ENCODE data around the gene INAFM2.

Gene INAFM2

GRCh38 chr15:40330368-40330836 lies 6.9 kb downstream of the INAFM2 start:
- no peak for DNase-seq

DNA sequence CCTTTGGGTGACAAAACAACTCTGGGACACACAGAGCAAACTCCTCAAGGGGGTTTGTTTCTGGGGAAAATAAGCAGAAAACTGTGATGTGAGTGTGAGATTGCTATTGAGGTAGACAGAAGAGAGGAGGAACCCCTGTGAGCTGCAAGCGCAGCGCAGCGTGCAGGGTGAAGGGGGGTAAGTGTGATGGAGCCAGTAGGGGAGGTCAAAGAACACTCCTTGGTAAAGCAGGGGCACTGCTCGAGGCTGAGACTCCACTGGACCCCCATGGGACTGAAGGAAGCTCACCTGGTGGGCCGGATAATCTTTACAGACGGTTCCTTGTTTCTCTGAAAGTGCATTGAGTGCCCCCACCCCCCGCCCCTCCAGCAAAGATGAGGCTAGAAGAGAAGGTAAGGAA lies 7.5 kb downstream of the INAFM2 start:
- DNase-seq = no peak

GRCh38 chr15:40331637-40332036 lies 8.1 kb downstream of the INAFM2 start:
- no peak for DNase-seq

DNA sequence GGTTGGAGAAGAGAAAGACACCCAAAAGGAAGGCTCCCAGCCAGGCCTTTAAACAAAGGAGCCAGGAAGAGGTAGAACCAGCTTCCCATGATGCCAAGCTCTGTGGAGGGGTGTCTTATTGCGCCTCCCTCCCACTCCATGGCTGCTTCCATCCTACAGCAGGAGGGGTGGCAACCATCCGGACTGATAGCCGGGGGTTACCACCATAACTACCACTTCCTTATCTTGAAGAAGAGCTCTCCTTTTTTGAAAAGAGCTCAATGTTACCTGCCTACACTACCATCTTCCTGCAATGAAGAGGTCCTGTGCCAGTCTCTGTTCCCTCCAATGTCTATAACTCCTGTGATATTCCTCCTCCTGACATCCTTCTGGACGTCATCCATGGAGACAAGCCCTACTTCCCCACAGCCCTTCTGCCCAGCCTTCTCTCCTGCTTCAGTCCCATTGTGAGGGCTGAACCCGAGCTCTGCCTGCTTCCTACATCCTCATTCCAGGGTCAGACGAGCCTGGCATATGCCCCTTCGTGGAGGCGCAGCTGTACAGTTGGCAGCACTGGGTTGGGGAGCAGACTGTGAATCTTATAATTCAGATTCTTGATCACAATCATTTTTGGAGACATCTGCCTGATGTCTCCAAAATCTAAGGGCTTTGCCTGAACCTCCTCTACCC lies 8.8 kb downstream of the INAFM2 start:
- no peak for DNase-seq

DNA sequence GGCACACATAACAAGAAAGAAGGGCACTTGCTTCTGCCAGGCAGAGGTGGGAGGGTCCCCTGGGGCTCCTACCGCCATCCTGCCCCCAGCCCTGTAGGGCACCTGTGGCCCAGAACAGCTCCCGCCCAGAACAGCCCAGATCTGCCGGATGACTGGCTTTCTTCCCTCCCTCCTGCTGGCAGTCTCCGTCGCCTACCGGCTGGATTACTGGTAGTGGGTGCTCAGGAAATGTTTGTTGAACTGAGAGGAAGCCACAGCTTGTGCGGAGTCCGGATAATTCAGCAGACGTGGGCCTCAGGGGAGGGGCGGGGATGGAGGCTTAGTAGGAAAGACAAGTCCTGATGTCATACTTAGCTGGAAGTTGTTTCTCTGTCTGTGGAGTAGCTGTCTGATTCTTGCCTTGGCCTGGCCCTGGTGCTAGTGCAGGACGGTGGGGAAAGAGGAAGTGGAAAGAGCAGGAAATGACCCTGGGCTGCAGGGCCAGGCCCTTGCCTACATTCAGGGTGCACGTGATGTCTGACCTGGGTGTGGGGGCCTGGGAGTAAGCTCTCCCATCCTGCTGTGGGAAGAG lies 10.5 kb downstream of the INAFM2 start:
- peak; percentile 36 for DNase-seq

DNA sequence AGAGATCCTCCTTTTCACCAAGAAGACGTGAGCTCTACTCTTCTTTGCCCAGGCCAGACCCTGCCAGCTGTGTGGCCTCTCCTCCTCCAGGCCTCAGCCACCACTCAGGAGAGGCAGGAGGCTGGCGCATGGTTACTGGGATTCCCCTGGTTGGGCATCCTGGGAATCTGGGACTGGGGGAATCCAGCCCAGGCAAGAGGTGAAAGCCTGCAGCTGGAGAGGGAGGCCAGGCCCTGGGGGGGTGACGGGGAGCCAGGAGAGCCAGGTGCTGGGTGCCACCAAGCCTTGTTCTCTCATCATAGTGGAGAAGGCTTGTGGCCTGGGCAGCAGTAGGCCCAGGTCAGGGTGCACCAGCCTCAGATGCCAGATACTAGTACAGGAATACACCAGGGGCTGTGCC lies 11.0 kb downstream of the INAFM2 start:
- no peak for DNase-seq

GRCh38 chr15:40334941-40335795 lies 11.7 kb downstream of the INAFM2 start:
- no peak for DNase-seq

- DNase-seq = no peak
Observed at GRCh38 chr15:40335938-40336743, 12.6 kb downstream of the INAFM2 start.

DNA sequence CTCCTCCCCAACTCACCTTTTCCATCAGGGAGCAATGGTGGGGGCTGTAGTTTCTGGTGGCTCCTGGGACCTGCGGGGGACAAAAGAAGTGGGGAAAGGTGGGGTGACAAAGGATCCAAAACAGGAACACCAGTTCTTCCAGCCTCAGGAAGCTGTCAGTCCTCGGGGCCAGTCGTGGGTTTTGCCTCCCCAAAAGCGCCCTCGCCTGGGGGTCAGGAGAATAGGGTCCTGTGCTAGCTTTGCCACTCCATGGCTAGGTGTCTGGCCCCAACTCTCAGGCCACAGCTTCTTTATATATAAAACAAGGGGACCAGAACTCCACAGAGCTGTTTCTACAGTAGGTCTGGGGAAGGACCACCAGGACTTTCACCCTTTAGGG lies 13.2 kb downstream of the INAFM2 start:
- no peak for DNase-seq

DNA sequence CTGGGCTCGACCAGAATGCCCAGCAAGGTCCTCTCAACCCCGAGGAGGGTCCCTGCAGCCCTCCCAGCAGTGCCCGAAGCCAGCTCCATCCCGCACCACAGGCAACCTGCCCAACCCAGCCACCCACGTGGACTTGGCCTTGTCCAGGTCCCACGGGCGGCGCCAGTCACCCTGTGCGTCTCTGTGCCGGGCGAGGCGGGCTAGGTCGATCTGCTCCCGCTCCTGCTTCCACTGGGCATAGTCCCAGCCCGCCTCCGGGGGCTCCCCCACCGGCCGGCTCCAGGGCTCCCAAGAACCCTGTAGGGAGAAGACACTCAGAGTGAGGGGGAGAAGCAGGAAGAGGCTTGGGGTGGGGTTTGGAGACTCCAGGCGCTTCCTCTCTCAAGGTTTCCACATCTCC lies 14.1 kb downstream of the INAFM2 start:
- DNase-seq = no peak

- DNase-seq = peak; percentile 79
Observed at GRCh38 chr15:40338041-40338657, 14.7 kb downstream of the INAFM2 start.

DNA sequence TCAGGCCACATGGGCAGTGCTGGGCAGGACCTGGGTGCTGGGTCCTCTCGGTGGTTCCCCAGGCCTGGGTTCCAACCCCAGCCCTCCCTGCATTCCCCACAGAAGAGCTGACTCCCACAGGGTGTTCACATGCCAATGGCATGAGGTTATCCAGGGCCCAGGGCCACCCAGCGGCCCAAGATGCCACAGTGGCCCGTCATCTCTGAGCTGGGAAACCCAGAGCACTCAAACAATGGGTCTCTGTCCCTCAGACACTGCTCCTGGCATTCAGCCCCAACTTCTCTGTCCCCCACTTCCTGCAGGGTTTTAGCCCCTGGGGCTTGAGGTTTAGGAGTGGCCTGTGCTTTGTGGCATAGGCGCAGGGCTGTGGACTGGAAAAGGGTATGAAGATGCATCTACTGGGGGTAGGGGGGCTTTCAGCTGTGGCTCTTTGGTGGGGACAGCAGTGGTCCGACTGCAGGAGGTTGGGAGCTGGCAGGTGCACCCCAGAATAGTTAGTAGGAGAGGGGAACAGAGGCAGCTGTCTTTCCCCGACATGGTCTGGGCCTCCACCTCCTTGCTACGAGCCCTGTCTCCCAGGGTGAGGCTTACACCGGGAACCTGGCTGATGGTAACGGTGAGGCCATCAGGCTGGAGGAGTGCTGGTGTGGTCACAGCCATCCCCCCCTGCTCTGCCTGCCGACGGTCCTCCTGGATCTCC lies 15.6 kb downstream of the INAFM2 start:
- DNase-seq = no peak

- no peak for DNase-seq
Observed at GRCh38 chr15:40339621-40339945, 16.1 kb downstream of the INAFM2 start.

DNA sequence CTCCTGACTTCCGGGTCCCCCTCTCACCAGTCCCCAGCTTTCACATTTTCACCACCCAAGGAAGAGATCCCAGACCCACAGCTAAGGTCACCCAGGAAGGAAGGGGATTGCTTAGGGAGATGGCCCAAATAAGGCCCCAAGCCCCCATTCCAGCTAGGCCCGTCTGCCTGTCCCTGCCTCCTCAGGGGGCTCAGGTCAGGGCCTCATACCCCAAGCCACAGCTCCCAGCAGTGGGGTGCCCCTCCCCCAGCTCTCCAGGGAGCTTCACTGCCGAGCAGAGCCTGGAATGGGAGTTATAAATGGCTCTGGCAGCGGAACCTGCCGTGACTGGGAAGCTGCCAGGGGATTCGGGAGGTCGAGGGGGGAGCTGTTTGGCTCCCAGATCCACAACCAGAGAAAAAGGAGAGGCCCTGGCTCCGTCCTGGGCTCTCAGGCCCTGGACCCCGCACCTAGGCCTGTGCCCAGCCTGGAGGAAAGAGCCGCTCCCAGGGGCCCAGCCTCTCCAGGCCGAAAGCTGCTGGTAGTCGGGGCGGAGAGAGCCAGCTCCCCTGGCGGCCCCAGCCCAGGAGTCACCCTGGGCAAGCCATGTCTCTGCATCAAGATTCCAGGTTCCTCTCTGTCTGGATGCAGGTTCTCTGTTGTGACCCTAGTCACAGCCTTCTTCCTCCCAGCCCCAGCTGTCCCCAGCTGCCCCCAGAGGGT lies 16.7 kb downstream of the INAFM2 start:
- DNase-seq = no peak

DNA sequence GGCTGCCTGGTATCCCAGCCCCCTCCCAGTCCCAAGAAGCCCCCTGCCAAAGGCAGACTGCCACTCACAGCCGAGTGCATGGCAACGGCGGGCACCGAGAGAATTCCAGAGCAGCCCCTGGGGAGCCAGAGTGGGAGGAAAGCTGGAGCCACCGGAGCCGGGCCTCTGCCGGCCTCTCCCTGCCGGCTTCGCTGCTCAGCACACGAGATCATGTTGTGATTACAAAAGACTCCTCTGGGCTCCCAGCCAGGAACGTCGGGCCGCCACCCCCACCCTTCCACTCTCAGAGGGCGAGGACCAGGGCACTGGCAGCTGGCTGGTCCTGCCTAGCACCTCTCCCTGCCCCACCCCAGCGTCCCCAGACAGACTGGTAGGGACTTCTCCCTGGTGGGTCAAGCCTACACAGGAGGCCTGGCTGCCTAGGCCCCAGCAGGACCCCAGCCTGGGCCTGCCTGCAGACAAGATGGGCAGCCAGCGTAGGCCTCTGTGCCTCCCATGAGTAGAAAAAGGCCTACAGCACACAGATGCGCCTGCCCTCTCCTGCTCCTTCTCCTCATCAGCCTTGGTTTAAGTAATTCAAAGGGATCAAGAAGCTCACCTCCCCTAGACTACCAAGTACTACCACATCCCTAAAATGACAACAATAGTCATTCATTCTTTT lies 17.4 kb downstream of the INAFM2 start, which contains the start of gene CCDC9B:
TSS of gene CCDC9B (minus strand) at position 200 of the 661 bp plus-strand sequence. CDS start at position 80, 120 bp downstream.
- DNase-seq = no peak

DNA sequence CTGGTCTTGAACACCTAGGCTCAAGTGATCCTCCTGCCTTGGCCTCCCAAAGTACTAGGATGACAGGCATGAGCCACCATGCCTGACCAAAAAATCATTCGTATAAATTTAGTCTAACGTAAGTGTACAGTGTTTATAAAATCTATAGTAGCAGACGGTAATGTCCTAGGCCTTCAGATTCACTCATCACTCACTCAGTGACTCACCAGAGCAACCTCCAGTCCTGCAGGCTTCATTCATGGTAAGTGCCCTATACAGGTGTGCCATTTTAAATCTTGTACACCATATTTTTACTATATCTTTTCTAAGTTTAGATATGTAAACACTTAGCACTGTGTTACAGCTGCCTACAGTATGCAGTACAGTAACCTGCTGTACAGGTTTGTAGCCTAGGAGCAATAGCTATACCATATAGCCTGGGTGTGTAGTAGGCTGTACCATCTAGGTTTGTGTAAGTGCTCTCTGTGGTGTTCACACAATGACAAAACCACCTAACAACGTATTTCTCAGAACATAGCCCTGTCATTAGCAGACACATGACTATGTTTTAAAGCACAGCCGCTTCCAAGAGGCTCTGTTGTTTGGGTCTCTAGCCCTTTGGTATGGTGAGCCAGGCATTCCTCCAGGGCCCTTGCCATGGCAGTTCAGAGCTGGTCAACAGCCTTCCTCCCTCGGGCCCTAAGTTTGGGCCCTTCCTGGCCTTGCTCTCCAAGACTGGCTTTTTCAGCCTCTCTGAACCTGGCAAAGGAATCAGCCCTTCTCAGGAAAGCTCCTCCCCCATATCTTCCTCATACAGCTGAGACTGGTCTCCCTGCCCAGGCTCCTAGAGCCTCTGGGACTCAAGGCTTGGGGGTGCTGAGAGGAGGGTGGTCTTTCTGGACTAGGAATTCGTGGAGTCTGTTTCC lies 19.2 kb downstream of the INAFM2 start:
- no peak for DNase-seq

- no peak for DNase-seq
Observed at GRCh38 chr15:40343512-40343911, 20.0 kb downstream of the INAFM2 start.

DNA sequence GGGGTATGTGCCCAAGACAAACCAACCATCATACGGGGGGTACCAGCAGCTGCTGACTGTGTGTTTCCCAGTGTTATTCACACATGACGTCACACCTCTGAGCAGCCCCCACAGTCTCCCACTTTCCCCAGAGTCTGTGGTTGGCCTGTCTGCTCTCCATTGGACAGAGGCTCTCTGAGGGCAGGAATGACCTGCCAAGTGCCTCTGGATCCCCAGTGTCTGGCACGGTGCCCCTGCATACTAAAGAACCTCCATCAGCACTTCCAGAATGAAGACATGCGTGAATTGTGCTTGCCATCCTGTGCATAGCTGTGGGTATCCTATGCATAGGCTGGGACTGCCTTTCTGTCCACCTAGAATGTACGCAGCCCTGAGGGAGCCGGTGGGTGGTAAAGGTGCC lies 20.7 kb downstream of the INAFM2 start:
- DNase-seq = no peak

GRCh38 chr15:40344631-40345120 lies 21.2 kb downstream of the INAFM2 start:
- peak; percentile 79 for DNase-seq
